HCT116 (cell line): ENCODE data around the gene AUTS2.

Source experiments
- CTCF ChIP-seq, 3 experiments: fragments of 200-600 bp in 1 of 3; sonication (generic) in 1 of 3; IDR thresholded peaks in 2 of 3; conservative IDR thresholded peaks in 1 of 3; 2 replicates each; pipeline ENCODE4 v1.5.1; 2012 to 2017; ENCODE audit warnings: low read depth in 2 of 3, low read length in 2 of 3, antibody characterized with exemption in 1 of 3, borderline replicate concordance in 1 of 3, control low read depth in 1 of 3, mild to moderate bottlenecking in 1 of 3, mixed read lengths in 1 of 3, mixed run types in 1 of 3, moderate library complexity in 1 of 3; ENCODE audit not compliant: insufficient read depth in 1 of 3
- EZH2 ChIP-seq: fragments of 200-600 bp; sonication (generic); IDR thresholded peaks from 2 replicates; pipeline ENCODE4 v1.6.1; 2017; ENCODE audit warnings: antibody characterized with exemption, mixed run types
- POLR2A ChIP-seq: IDR thresholded peaks from 2 replicates; pipeline ENCODE4 v1.7.0; 2011; ENCODE audit warnings: borderline replicate concordance; ENCODE audit not compliant: insufficient read depth, insufficient read length; ENCODE audit errors: extremely low read depth
- POLR2AphosphoS5 ChIP-seq: IDR thresholded peaks from 2 replicates; pipeline ENCODE4 v1.6.1; 2011; ENCODE audit warnings: mild to moderate bottlenecking, low read depth, low read length, moderate library complexity
- RAD21 ChIP-seq: IDR thresholded peaks from 2 replicates; pipeline ENCODE4 v1.6.1; 2012; ENCODE audit warnings: low read depth, mild to moderate bottlenecking
- SIN3A ChIP-seq: IDR thresholded peaks from 2 replicates; pipeline ENCODE4 v1.6.1; 2012; ENCODE audit warnings: low read depth
- YY1 ChIP-seq: IDR thresholded peaks from 2 replicates; pipeline ENCODE4 v1.6.1; 2011; ENCODE audit warnings: low read length, low read depth, moderate library complexity, mild to moderate bottlenecking; ENCODE audit not compliant: insufficient replicate concordance; ENCODE audit errors: extremely low read depth
- ZBTB33 ChIP-seq: IDR thresholded peaks from 2 replicates; pipeline ENCODE4 v1.6.1; 2011; ENCODE audit warnings: mild to moderate bottlenecking, low read length, moderate library complexity; ENCODE audit not compliant: insufficient replicate concordance; ENCODE audit errors: extremely low read depth
- ZNF274 ChIP-seq: fragments of 200-500 bp; sonication (Bioruptor generic); IDR thresholded peaks from 2 replicates; pipeline ENCODE4 v1.6.1; 2014; ENCODE audit warnings: mild to moderate bottlenecking, low read depth, low read length, inconsistent platforms

GRCh38 chr7:69818636-69819332 lies 220.5 kb downstream of the AUTS2 start:
- TF ChIP-seq SIN3A (no peak), CTCF (IDR thresholded peaks at IDR 0.05 in 2 of 3, conservative IDR thresholded peaks at IDR 0.05 in 1 of 3; ENCODE audit: borderline replicate concordance in 1 of 3, insufficient read depth in 1 of 3, low read depth in 2 of 3, low read length in 2 of 3) (no peak), POLR2A (no peak), POLR2AphosphoS5 (no peak), EZH2 (no peak), ZNF274 (no peak), RAD21 (no peak), ZBTB33 (no peak), YY1 (no peak)
